ENCODE measurements around the gene VPS4B.

Gene VPS4B

GRCh38 chr18:63430526-63430925 is 8.2 kb upstream of the VPS4B start:
- no peak for DNase-seq (ENCODE audit: low read depth in 2 of 2)

- no peak for DNase-seq (ENCODE audit: low read depth in 2 of 2)
These were observed 5.3 kb upstream of the VPS4B start for GRCh38 chr18:63427558-63427957.

GRCh38 chr18:63422864-63423304 is 608 bp upstream of the VPS4B start:
- DNase-seq (ENCODE audit: low read depth in 2 of 2) = no peak

- DNase-seq (ENCODE audit: low read depth in 2 of 2) = no peak
These were observed 762 bp downstream of the VPS4B start for GRCh38 chr18:63421514-63421913.

- DNase-seq (ENCODE audit: low read depth in 2 of 2) = no peak
These were observed 9.3 kb downstream of the VPS4B start for GRCh38 chr18:63412953-63413352.

GRCh38 chr18:63410792-63411191 is 11.5 kb downstream of the VPS4B start:
- DNase-seq (ENCODE audit: low read depth in 2 of 2) = no peak

- no peak for DNase-seq (ENCODE audit: low read depth in 2 of 2)
These were observed 13.0 kb downstream of the VPS4B start for GRCh38 chr18:63409301-63409700.

GRCh38 chr18:63407734-63408133 is 14.5 kb downstream of the VPS4B start:
- DNase-seq (ENCODE audit: low read depth in 2 of 2) = no peak

GRCh38 chr18:63405986-63406385 is 16.3 kb downstream of the VPS4B start:
- no peak for DNase-seq (ENCODE audit: low read depth in 2 of 2)

- DNase-seq (ENCODE audit: low read depth in 2 of 2) = no peak
These were observed 19.8 kb downstream of the VPS4B start for GRCh38 chr18:63402246-63403162.

- DNase-seq (ENCODE audit: low read depth in 2 of 2) = no peak
These were observed 23.0 kb downstream of the VPS4B start for GRCh38 chr18:63399300-63399699.

- DNase-seq (ENCODE audit: low read depth in 2 of 2) = no peak
These were observed 24.9 kb downstream of the VPS4B start for GRCh38 chr18:63397349-63397748.

- no peak for DNase-seq (ENCODE audit: low read depth in 2 of 2)
These were observed 26.8 kb downstream of the VPS4B start for GRCh38 chr18:63395503-63395902.

- DNase-seq (ENCODE audit: low read depth in 2 of 2) = no peak
These were observed 27.3 kb downstream of the VPS4B start for GRCh38 chr18:63394954-63395353.

GRCh38 chr18:63387861-63388260 is 34.4 kb downstream of the VPS4B start:
- no peak for DNase-seq (ENCODE audit: low read depth in 2 of 2)

- DNase-seq (ENCODE audit: low read depth in 2 of 2) = no peak
These were observed 39.4 kb downstream of the VPS4B start for GRCh38 chr18:63382843-63383242.

- DNase-seq (ENCODE audit: low read depth in 2 of 2) = no peak
These were observed 42.7 kb downstream of the VPS4B start for GRCh38 chr18:63379639-63379962.

GRCh38 chr18:63378919-63379638 is 43.2 kb downstream of the VPS4B start:
- no peak for DNase-seq (ENCODE audit: low read depth in 2 of 2)

- DNase-seq (ENCODE audit: low read depth in 2 of 2) = no peak
These were observed 44.8 kb downstream of the VPS4B start for GRCh38 chr18:63377275-63377980.

- no peak for DNase-seq (ENCODE audit: low read depth in 2 of 2)
These were observed 45.7 kb downstream of the VPS4B start for GRCh38 chr18:63376538-63376937.

- DNase-seq (ENCODE audit: low read depth in 2 of 2) = no peak
These were observed 47.7 kb downstream of the VPS4B start for GRCh38 chr18:63374540-63374939.

- no peak for DNase-seq (ENCODE audit: low read depth in 2 of 2)
These were observed 49.1 kb downstream of the VPS4B start for GRCh38 chr18:63373161-63373560.
